ENCODE data around the gene ELL2.
"Not testable (repeated sequence)": the region's sequence is repeated elsewhere in the genome, so short reads cannot be mapped to it uniquely, and the experiment has no call there.

Gene ELL2

GRCh38 chr5:95915999-95916686, 45.5 kb downstream of the ELL2 start:
- Histone ChIP-seq H3K4me3 (no peak overlapping the region), H3K27me3 (no peaks in the 10 kb centered on the region), H3K27ac (no peak overlapping the region), H3K9me3 (no peaks in the 10 kb centered on the region), H4K20me1 (no peaks in the 10 kb centered on the region), H3K36me3 (no peaks in the 10 kb centered on the region), H3K9ac (no peak overlapping the region), H3K4me2 (peak overlapping the region; percentile 16), H3K4me1 (peaks cover 12% of the 10 kb centered on the region)
- TF ChIP-seq Cebpa-rat (IDR thresholded peaks at IDR 0.05): no peak

- H3K27ac ChIP-seq: no peak overlapping the region
- no peaks in the 10 kb centered on the region for H4K20me1 ChIP-seq
- no peaks in the 10 kb centered on the region for H3K27me3 ChIP-seq
- H3K9me3 ChIP-seq: no peaks in the 10 kb centered on the region
- no peak overlapping the region for H3K4me3 ChIP-seq
- no peak overlapping the region for H3K9ac ChIP-seq
- TF ChIP-seq Cebpa-rat (IDR thresholded peaks at IDR 0.05): no peak
- peaks cover 12% of the 10 kb centered on the region for H3K4me1 ChIP-seq
- no peak overlapping the region for H3K4me2 ChIP-seq
- no peaks in the 10 kb centered on the region for H3K36me3 ChIP-seq
Measured at GRCh38 chr5:95913663-95914062, 48.0 kb downstream of the ELL2 start.

GRCh38 chr5:95912029-95912428, 49.6 kb downstream of the ELL2 start:
- H3K9ac ChIP-seq: no peak overlapping the region
- no peak overlapping the region for H3K27ac ChIP-seq
- no peaks in the 10 kb centered on the region for H3K9me3 ChIP-seq
- no peaks in the 10 kb centered on the region for H3K36me3 ChIP-seq
- no peak overlapping the region for H3K4me2 ChIP-seq
- no peaks in the 10 kb centered on the region for H4K20me1 ChIP-seq
- peaks cover 12% of the 10 kb centered on the region for H3K4me1 ChIP-seq
- TF ChIP-seq Cebpa-rat (IDR thresholded peaks at IDR 0.05): no peak
- H3K4me3 ChIP-seq: no peak overlapping the region
- no peaks in the 10 kb centered on the region for H3K27me3 ChIP-seq

- H4K20me1 ChIP-seq: no peaks in the 10 kb centered on the region
Measured at GRCh38 chr5:95910521-95910920, 51.1 kb downstream of the ELL2 start.

GRCh38 chr5:95909738-95910137, 51.9 kb downstream of the ELL2 start:
- Histone ChIP-seq H3K4me3 (no peak overlapping the region), H3K4me2 (no peak overlapping the region), H3K27ac (no peak overlapping the region), H3K4me1 (no peaks in the 10 kb centered on the region), H3K36me3 (no peaks in the 10 kb centered on the region), H3K9me3 (no peaks in the 10 kb centered on the region), H3K9ac (no peak overlapping the region), H3K27me3 (no peaks in the 10 kb centered on the region), H4K20me1 (no peaks in the 10 kb centered on the region)
- no peak for TF ChIP-seq Cebpa-rat (IDR thresholded peaks at IDR 0.05)

More at GRCh38 chr5:95910521-95910920, 51.1 kb downstream of the ELL2 start:
- no peaks in the 10 kb centered on the region for H3K27me3 ChIP-seq
- no peak overlapping the region for H3K4me2 ChIP-seq
- no peaks in the 10 kb centered on the region for H3K36me3 ChIP-seq
- H3K9me3 ChIP-seq: no peaks in the 10 kb centered on the region
- no peak overlapping the region for H3K27ac ChIP-seq
- H3K4me1 ChIP-seq: no peaks in the 10 kb centered on the region
- no peak for TF ChIP-seq Cebpa-rat (IDR thresholded peaks at IDR 0.05)
- H3K4me3 ChIP-seq: no peak overlapping the region
- H3K9ac ChIP-seq: no peak overlapping the region

- Histone ChIP-seq H3K9ac (no peak overlapping the region), H3K4me2 (no peak overlapping the region), H3K27me3 (no peaks in the 10 kb centered on the region), H3K4me1 (no peaks in the 10 kb centered on the region), H4K20me1 (no peaks in the 10 kb centered on the region), H3K36me3 (no peaks in the 10 kb centered on the region), H3K9me3 (no peaks in the 10 kb centered on the region), H3K4me3 (no peak overlapping the region), H3K27ac (no peak overlapping the region)
- TF ChIP-seq Cebpa-rat (IDR thresholded peaks at IDR 0.05): no peak
Measured at GRCh38 chr5:95908799-95909198, 52.9 kb downstream of the ELL2 start.

- no peaks in the 10 kb centered on the region for H3K27me3 ChIP-seq
- no peak overlapping the region for H3K4me2 ChIP-seq
- H3K4me3 ChIP-seq: no peak overlapping the region
- H3K9ac ChIP-seq: no peak overlapping the region
- no peaks in the 10 kb centered on the region for H3K36me3 ChIP-seq
- H3K27ac ChIP-seq: no peak overlapping the region
- TF ChIP-seq Cebpa-rat (IDR thresholded peaks at IDR 0.05): no peak
- H4K20me1 ChIP-seq: no peaks in the 10 kb centered on the region
- H3K9me3 ChIP-seq: no peaks in the 10 kb centered on the region
- no peaks in the 10 kb centered on the region for H3K4me1 ChIP-seq
Measured at GRCh38 chr5:95907740-95908706, 53.6 kb downstream of the ELL2 start.

- TF ChIP-seq Cebpa-rat (IDR thresholded peaks at IDR 0.05): no peak
- Histone ChIP-seq H3K36me3 (no peaks in the 10 kb centered on the region), H3K4me1 (no peaks in the 10 kb centered on the region), H3K4me2 (no peak overlapping the region), H3K27me3 (no peaks in the 10 kb centered on the region), H3K9ac (no peak overlapping the region), H4K20me1 (no peaks in the 10 kb centered on the region), H3K9me3 (no peaks in the 10 kb centered on the region), H3K27ac (no peak overlapping the region), H3K4me3 (no peak overlapping the region)
Measured at GRCh38 chr5:95907067-95907705, 54.5 kb downstream of the ELL2 start.

GRCh38 chr5:95906398-95906797, 55.3 kb downstream of the ELL2 start:
- H3K36me3 ChIP-seq, H4K20me1 ChIP-seq: not testable (repeated sequence)

GRCh38 chr5:95904827-95905226, 56.8 kb downstream of the ELL2 start:
- H3K4me2 ChIP-seq: no peak overlapping the region
- H4K20me1 ChIP-seq: no peaks in the 10 kb centered on the region
- no peak overlapping the region for H3K9ac ChIP-seq
- H3K36me3 ChIP-seq: no peaks in the 10 kb centered on the region
- H3K27me3 ChIP-seq: no peaks in the 10 kb centered on the region
- no peak overlapping the region for H3K4me3 ChIP-seq
- TF ChIP-seq Cebpa-rat (IDR thresholded peaks at IDR 0.05): no peak
- H3K4me1 ChIP-seq: no peaks in the 10 kb centered on the region
- H3K9me3 ChIP-seq: no peaks in the 10 kb centered on the region
- no peak overlapping the region for H3K27ac ChIP-seq

More at GRCh38 chr5:95906398-95906797, 55.3 kb downstream of the ELL2 start:
- H3K4me2 ChIP-seq, H3K4me3 ChIP-seq, H3K9ac ChIP-seq, H3K4me1 ChIP-seq, H3K9me3 ChIP-seq, H3K27ac ChIP-seq, H3K27me3 ChIP-seq: not testable (repeated sequence)

Measured in BLaER1 (cell line).